IMR-90 (cell line): ENCODE results near the gene OTUD4. TPM values are rescaled to one million over a fixed set of nuclear protein-coding genes. Genes with fewer than 3 reads are reported as not detected.
A peak's percentile ranks its signal among the peaks of the same experiment; 100 is the strongest.

Source experiments
- ATAC-seq: fragments of 200-7000 bp; cut with Tn5 transposase; 2 replicates; pipeline ENCODE4 v1.9.1; 2020; ENCODE audit warnings: low read depth, mild to moderate bottlenecking, moderate library complexity
- BruUV-seq: library from RNA; stranded (reverse); fragments of 400-500 nt; replicated peaks from 2 replicates; lab custom pipeline; 2021; lab: Mats Ljungman, UMichigan
- CTCF ChIA-PET: fragments of 300-600 bp; formaldehyde crosslinking; extraction: SDS; loops from one replicate; lab custom pipeline; 2021; ENCODE audit warnings: antibody characterized with exemption; lab: Yijun Ruan, JAX
- POLR2A ChIA-PET: fragments of 300-600 bp; sonication (Branson Sonifier 250); formaldehyde crosslinking; loops from one replicate; lab custom pipeline; 2022; ENCODE audit warnings: antibody characterized with exemption; ENCODE audit not compliant: unreplicated experiment; lab: Charles Lee
- DNase-seq: peaks from one replicate; pipeline ENCODE4 v3.0.0; 2013
- H2AFZ ChIP-seq: replicated peaks from 2 replicates; pipeline ENCODE3; 2013; ENCODE audit warnings: low read length, mild to moderate bottlenecking; ENCODE audit not compliant: poor library complexity
- H2AK5ac ChIP-seq: 2 replicates; pipeline ENCODE4 v1.6.1; 2013; ENCODE audit warnings: low read depth, low read length, inconsistent platforms
- H2AK9ac ChIP-seq: replicated peaks from 2 replicates; pipeline ENCODE3; 2013; ENCODE audit warnings: mild to moderate bottlenecking, low read depth, low read length, moderate library complexity; ENCODE audit not compliant: poor library complexity
- H2BK120ac ChIP-seq: 2 replicates; pipeline ENCODE4 v1.6.1; 2013; ENCODE audit warnings: low read depth, low read length, inconsistent platforms
- H2BK15ac ChIP-seq: 3 replicates; pipeline ENCODE4 v1.6.1; 2013; ENCODE audit warnings: low read depth, low read length, inconsistent platforms
- H2BK20ac ChIP-seq: 2 replicates; pipeline ENCODE4 v1.6.1; 2013; ENCODE audit warnings: low read depth, mild to moderate bottlenecking, inconsistent platforms, low read length, moderate library complexity
- H2BK5ac ChIP-seq: 2 replicates; pipeline ENCODE4 v1.6.1; 2013; ENCODE audit warnings: mild to moderate bottlenecking, low read depth, low read length, inconsistent platforms; ENCODE audit not compliant: poor library complexity, severe bottlenecking
- H3K14ac ChIP-seq: replicated peaks from 2 replicates; pipeline ENCODE4 v1.6.1; 2013; ENCODE audit warnings: low read depth, low read length, inconsistent platforms
- H3K18ac ChIP-seq: 2 replicates; pipeline ENCODE4 v1.6.1; 2013; ENCODE audit warnings: low read depth, low read length, control low read depth
- H3K23ac ChIP-seq: 2 replicates; pipeline ENCODE4 v1.6.1; 2013; ENCODE audit warnings: low read depth, low read length, inconsistent platforms
- H3K27ac ChIP-seq: 2 replicates; pipeline ENCODE4 v1.5.1; 2013; ENCODE audit warnings: mild to moderate bottlenecking, control low read depth, low read length; ENCODE audit not compliant: insufficient read depth
- H3K27me3 ChIP-seq: 2 replicates; pipeline ENCODE4 v1.6.1; 2013; ENCODE audit warnings: low read length; ENCODE audit not compliant: control insufficient read depth, insufficient read depth
- H3K36me3 ChIP-seq: 2 replicates; pipeline ENCODE4 v1.6.1; 2013; ENCODE audit warnings: low read length, mixed read lengths; ENCODE audit not compliant: control insufficient read depth, insufficient read depth
- H3K4ac ChIP-seq: 2 replicates; pipeline ENCODE4 v1.6.1; 2013; ENCODE audit warnings: low read depth, low read length, inconsistent platforms
- H3K4me1 ChIP-seq: 2 replicates; pipeline ENCODE4 v1.6.1; 2013; ENCODE audit warnings: low read length, mixed read lengths; ENCODE audit not compliant: control insufficient read depth, insufficient read depth
- H3K4me2 ChIP-seq: 2 replicates; pipeline ENCODE4 v1.6.1; 2013; ENCODE audit warnings: low read depth, mild to moderate bottlenecking, control low read depth, low read length, moderate library complexity
- H3K4me3 ChIP-seq: 2 replicates; pipeline ENCODE4 v1.5.1; 2013; ENCODE audit warnings: low read depth, mild to moderate bottlenecking, control low read depth, low read length, moderate library complexity; ENCODE audit not compliant: insufficient read depth
- H3K56ac ChIP-seq: 2 replicates; pipeline ENCODE4 v1.6.1; 2013; ENCODE audit warnings: low read length, inconsistent platforms; ENCODE audit not compliant: insufficient read depth; ENCODE audit errors: extremely low read depth
- H3K79me1 ChIP-seq, 2 experiments: 2 replicates each; pipeline ENCODE4 v1.6.1; 2013; ENCODE audit warnings: low read length in 2 of 2, inconsistent platforms in 1 of 2, low read depth in 1 of 2
- H3K9ac ChIP-seq: 2 replicates; pipeline ENCODE4 v1.6.1; 2013; ENCODE audit warnings: low read depth, low read length, control low read depth
- H3K9me1 ChIP-seq: 2 replicates; pipeline ENCODE4 v1.6.1; 2013; ENCODE audit warnings: low read length, inconsistent platforms; ENCODE audit not compliant: insufficient read depth
- H3K9me3 ChIP-seq: 2 replicates; pipeline ENCODE4 v1.6.1; 2013; ENCODE audit warnings: low read length; ENCODE audit not compliant: control insufficient read depth, insufficient read depth
- H4K20me1 ChIP-seq: 2 replicates; pipeline ENCODE4 v1.6.1; 2013; ENCODE audit warnings: low read length, inconsistent platforms; ENCODE audit not compliant: insufficient read depth
- H4K5ac ChIP-seq: 2 replicates; pipeline ENCODE4 v1.6.1; 2013; ENCODE audit warnings: mild to moderate bottlenecking, low read depth, low read length, control low read depth
- H4K8ac ChIP-seq, 2 experiments: 2 replicates each; pipeline ENCODE4 v1.6.1; 2013; ENCODE audit warnings: low read depth in 2 of 2, low read length in 2 of 2, control low read depth in 1 of 2, inconsistent platforms in 1 of 2
- H4K91ac ChIP-seq: 2 replicates; pipeline ENCODE4 v1.6.1; 2013; ENCODE audit warnings: low read depth, low read length, inconsistent platforms; ENCODE audit not compliant: insufficient read depth
- CEBPB ChIP-seq: IDR thresholded peaks from 2 replicates; pipeline ENCODE4 v1.6.1; 2012; ENCODE audit warnings: low read depth, low read length, improper control_type of control experiment
- CHD1 ChIP-seq: IDR thresholded peaks from 2 replicates; pipeline ENCODE4 v1.6.1; 2012; ENCODE audit warnings: low read depth, low read length, improper control_type of control experiment
- FOS ChIP-seq: fragments of 150-350 bp; IDR thresholded peaks from 2 replicates; pipeline ENCODE4 v1.6.1; 2016; ENCODE audit warnings: low read depth, low read length
- MAFK ChIP-seq: IDR thresholded peaks from 2 replicates; pipeline ENCODE4 v1.6.1; 2012; ENCODE audit warnings: low read depth, low read length, improper control_type of control experiment
- MXI1 ChIP-seq: IDR thresholded peaks from 2 replicates; pipeline ENCODE4 v1.6.1; 2012; ENCODE audit warnings: low read depth, mild to moderate bottlenecking, low read length, moderate library complexity, borderline replicate concordance
- POLR2A ChIP-seq: IDR thresholded peaks from 2 replicates; pipeline ENCODE4 v1.6.1; 2012; ENCODE audit warnings: mild to moderate bottlenecking, low read depth, low read length
- RFX5 ChIP-seq: IDR thresholded peaks from 2 replicates; pipeline ENCODE4 v1.8.0; 2012; ENCODE audit warnings: low read depth, mild to moderate bottlenecking, low read length, moderate library complexity
- SMC3 ChIP-seq: fragments of 150-350 bp; IDR thresholded peaks from 2 replicates; pipeline ENCODE4 v1.6.1; 2016; ENCODE audit warnings: low read depth, mild to moderate bottlenecking, antibody characterized with exemption, low read length, moderate library complexity
- USF2 ChIP-seq: fragments of 150-350 bp; IDR thresholded peaks from 2 replicates; pipeline ENCODE4 v1.6.1; 2017; ENCODE audit warnings: mild to moderate bottlenecking, antibody characterized with exemption, low read length, low read depth
- WGBS, 2 experiments: methylation state at CpG; one replicate each; pipeline versions ENCODE4 v1.1.5 to v1.1.7; 2013; ENCODE audit warnings: missing lambda C conversion rate in 2 of 2; ENCODE audit not compliant: insufficient read length in 1 of 2; ENCODE audit errors: extremely low coverage in 2 of 2; 5-methylcytosine and 5-hydroxymethylcytosine counted together
- dilution Hi-C: fragments of 300-500 bp; cut with HindIII; formaldehyde crosslinking; loops from one replicate; pipeline ENCODE4 v1.14.3; 2018; ENCODE audit warnings: low sequenced_read_pairs; ENCODE audit not compliant: unreplicated experiment
- in situ Hi-C: fragments of 300-500 bp; cut with MboI; formaldehyde crosslinking; loops from 3 replicates; pipeline ENCODE4 v1.14.3; 2019; ENCODE audit warnings: low sequenced_read_pairs, inconsistent platforms, mixed read lengths
- intact Hi-C: fragments of 100-400 bp; cut with micrococcal nuclease; formaldehyde crosslinking; loops from 2 replicates; pipeline ENCODE4 v1.10.0; 2022
- polyA plus RNA-seq, 3 experiments: library from polyadenylated mRNA; depleted of rRNA; stranded (reverse); fragments of >200 nt; gene quantifications; 2 replicates each; pipeline ENCODE4 v1.2.3, GENCODE V29; 2012; ENCODE audit warnings: low replicate concordance in 1 of 3
- total RNA-seq: library from RNA; depleted of rRNA; stranded (reverse); fragments of >200 nt; gene quantifications from 2 replicates; pipeline ENCODE4 v1.2.3, GENCODE V29; 2012

OTUD4 gene
- total and polyA plus RNA-seq, 2 of the 4 experiments (the other 2 are of a cell fraction), result 11.0 to 12.4 TPM

- Histone ChIP-seq H2AK5ac (no peak overlapping the region), H2AK9ac (no peak overlapping the region), H3K9ac (peak overlapping the region; percentile 25; the same call in 1 of the 2 replicates), H3K27ac (no peak overlapping the region), H4K8ac (no peak overlapping the region), H3K4ac (no peak overlapping the region), H2BK15ac (no peak overlapping the region), H3K27me3 (no peaks in the 10 kb centered on the region), H2BK5ac (no peak overlapping the region), H2AFZ (no peak overlapping the region), H3K9me3 (no peaks in the 10 kb centered on the region), H3K4me1 (no peaks in the 10 kb centered on the region), H2BK20ac (no peak overlapping the region), H4K5ac (no peak overlapping the region), H4K91ac (no peak overlapping the region), H3K4me2 (peak overlapping the region; percentile 84; the same call in 1 of the 2 replicates), H3K56ac (no peak overlapping the region), H2BK120ac (no peak overlapping the region), H4K20me1 (peaks cover 6% of the 10 kb centered on the region; the same call in 1 of the 2 replicates), H3K9me1 (peaks cover 3% of the 10 kb centered on the region; the same call in 1 of the 2 replicates), H3K23ac (peak overlapping the region; percentile 7; the same call in 1 of the 2 replicates), H3K18ac (no peak overlapping the region), H3K36me3 (peaks cover 2% of the 10 kb centered on the region), H3K4me3 (peak overlapping the region; percentile 60; the same call in 1 of the 2 replicates), H3K79me1 (peaks cover 18 to 33% of the 10 kb centered on the region in 2 experiments), H3K14ac (no peak overlapping the region)
- ChIA-PET POLR2A (interaction anchor here (0.7 kb wide), 1 partner anchor 11 kb away, joined by 5 read pairs; no protein-coding TSS in a partner anchor), CTCF (no interaction called here)
- intact Hi-C loops, result loop anchor here (10.0 kb wide), 2 partner anchors 385 to 455 kb away; partner anchors contain the start of genes HHIP and SMAD1
- BruUV-seq, result no TSS peak
- WGBS, 2 experiments, result no CpG with 5 or more reads among the region's 5 CpGs
- dilution Hi-C loops, result no loop called here
- in situ Hi-C loops, result loop anchor here (25.0 kb wide), 1 partner anchor 1562 kb away; no protein-coding TSS in a partner anchor
- DNase-seq (peak; percentile 5), ATAC-seq (no peak)
- TF ChIP-seq RFX5 (no peak), CHD1 (no peak), MXI1 (no peak), SMC3 (no peak), USF2 (no peak), POLR2A (no peak), FOS (no peak), MAFK (no peak), CEBPB (no peak)
These were observed 80.7 kb downstream of the OTUD4 start for GRCh38 chr4:145099653-145100052.
